CD14-positive monocyte (primary cell): ENCODE results near the gene POU3F1. TPM values are rescaled to one million over a fixed set of nuclear protein-coding genes. Genes with fewer than 3 reads are reported as not detected.

ENCODE experiments used
- DNase-seq, 3 donors: peaks; one replicate each; pipeline ENCODE4 v3.0.0-alpha.2; 2011 to 2022
- H2AFZ ChIP-seq: 2 replicates; pipeline ENCODE4 v1.6.0; 2012; ENCODE audit warnings: mild to moderate bottlenecking, low read depth, low read length, inconsistent platforms; ENCODE audit not compliant: insufficient read depth, poor library complexity, severe bottlenecking
- H3K27ac ChIP-seq, 2 donors: 1 replicate in 1 of 2; 2 replicates in 1 of 2; pipeline ENCODE4 v1.5.1; 2012 to 2013; ENCODE audit warnings: low read length in 2 of 2, control low read depth in 1 of 2, inconsistent platforms in 1 of 2, low read depth in 1 of 2, mild to moderate bottlenecking in 1 of 2
- H3K27me3 ChIP-seq, 2 donors: one replicate each; pipeline versions ENCODE4 v1.6.0 to v1.6.1; 2011 to 2013; ENCODE audit warnings: low read length in 2 of 2; ENCODE audit not compliant: control insufficient read depth in 2 of 2, insufficient read depth in 2 of 2
- H3K36me3 ChIP-seq, 2 donors: replicated peaks in 1 of 2; 1 replicate in 1 of 2; 2 replicates in 1 of 2; pipeline versions ENCODE4 v1.5.1 to v1.6.1; 2012 to 2013; ENCODE audit warnings: low read length in 2 of 2, control low read depth in 1 of 2, inconsistent platforms in 1 of 2, mild to moderate bottlenecking in 1 of 2; ENCODE audit not compliant: insufficient read depth in 2 of 2, control insufficient read depth in 1 of 2
- H3K4me1 ChIP-seq, 2 donors: 1 replicate in 1 of 2; 2 replicates in 1 of 2; pipeline versions ENCODE4 v1.5.1 to v1.6.1; 2012 to 2013; ENCODE audit warnings: low read length in 2 of 2, control low read depth in 1 of 2, inconsistent platforms in 1 of 2, mild to moderate bottlenecking in 1 of 2, moderate library complexity in 1 of 2; ENCODE audit not compliant: insufficient read depth in 2 of 2, control insufficient read depth in 1 of 2
- H3K4me2 ChIP-seq: replicated peaks from 2 replicates; pipeline ENCODE3; 2012; ENCODE audit warnings: low read length, moderate library complexity, mild to moderate bottlenecking; ENCODE audit not compliant: poor library complexity, severe bottlenecking; ENCODE audit errors: extremely low read depth
- H3K4me3 ChIP-seq, 3 experiments: fragments of 200-600 bp in 1 of 3; sonication (generic) in 1 of 3; replicated peaks in 1 of 3; 1 replicate in 2 of 3; 2 replicates in 1 of 3; pipeline ENCODE4 v1.5.1; 2011 to 2013; ENCODE audit warnings: low read length in 3 of 3, mild to moderate bottlenecking in 3 of 3, control low read depth in 2 of 3, low read depth in 2 of 3, inconsistent platforms in 1 of 3, moderate library complexity in 1 of 3
- H3K79me2 ChIP-seq: 2 replicates; pipeline ENCODE4 v1.6.0; 2012; ENCODE audit warnings: mild to moderate bottlenecking, control low read depth, inconsistent platforms, low read length, moderate library complexity; ENCODE audit not compliant: insufficient read depth
- H3K9ac ChIP-seq: 2 replicates; pipeline ENCODE4 v1.6.0; 2017; ENCODE audit warnings: low read length, mild to moderate bottlenecking; ENCODE audit not compliant: insufficient read depth, poor library complexity, severe bottlenecking
- H3K9me3 ChIP-seq, 2 donors: replicated peaks in 1 of 2; 1 replicate in 1 of 2; 2 replicates in 1 of 2; pipeline versions ENCODE4 v1.5.1 to v1.6.1; 2012 to 2013; ENCODE audit warnings: low read length in 2 of 2, control low read depth in 1 of 2; ENCODE audit not compliant: control insufficient read depth in 1 of 2, insufficient read depth in 1 of 2
- H4K20me1 ChIP-seq: 2 replicates; pipeline ENCODE4 v1.6.0; 2012; ENCODE audit warnings: mild to moderate bottlenecking, low read length, control low read depth, moderate library complexity; ENCODE audit not compliant: insufficient read depth
- H3K27ac Mint-ChIP-seq, 7 donors: one replicate each; pipeline ENCODE4 v1.8.0; 2020; ENCODE audit warnings: mild to moderate bottlenecking in 7 of 7, mixed read lengths in 7 of 7, moderate library complexity in 6 of 7, inconsistent platforms in 2 of 7
- H3K27me3 Mint-ChIP-seq, 3 donors: one replicate each; pipeline ENCODE4 v1.8.0; 2021 to 2022; ENCODE audit warnings: low read depth in 3 of 3, mild to moderate bottlenecking in 3 of 3, mixed read lengths in 3 of 3, moderate library complexity in 3 of 3, inconsistent platforms in 1 of 3
- H3K36me3 Mint-ChIP-seq, 2 donors: one replicate each; pipeline ENCODE4 v1.8.0; 2020; ENCODE audit warnings: mixed read lengths in 2 of 2, inconsistent platforms in 1 of 2, mild to moderate bottlenecking in 1 of 2
- H3K4me1 Mint-ChIP-seq: one replicate; pipeline ENCODE4 v1.8.0; 2020; ENCODE audit warnings: mild to moderate bottlenecking, mixed read lengths
- H3K4me3 Mint-ChIP-seq, 2 donors: one replicate each; pipeline ENCODE4 v1.8.0; 2020; ENCODE audit warnings: mild to moderate bottlenecking in 2 of 2, mixed read lengths in 2 of 2, moderate library complexity in 1 of 2
- H3K9me3 Mint-ChIP-seq, 7 donors: one replicate each; pipeline ENCODE4 v1.8.0; 2020 to 2022; ENCODE audit warnings: mixed read lengths in 7 of 7, mild to moderate bottlenecking in 6 of 7, moderate library complexity in 6 of 7, inconsistent platforms in 2 of 7
- CTCF ChIP-seq: fragments of 200-600 bp; IDR thresholded peaks from one replicate; pipeline ENCODE4 v1.8.0; 2022; ENCODE audit warnings: antibody characterized with exemption, mild to moderate bottlenecking
- WGBS: methylation state at CpG from one replicate; pipeline ENCODE4 v1.1.5; 2013; ENCODE audit warnings: missing lambda C conversion rate; ENCODE audit not compliant: insufficient coverage; 5-methylcytosine and 5-hydroxymethylcytosine counted together
- intact Hi-C, 2 donors: fragments of 100-400 bp; cut with micrococcal nuclease; formaldehyde crosslinking; loops; one replicate each; pipeline versions ENCODE4 v1.15.0 to v1.15.1; 2023
- polyA plus RNA-seq, 3 donors: library from polyadenylated mRNA; depleted of rRNA in 1 of 3; unstranded in 2 of 3; stranded (reverse) in 1 of 3; fragments of 300-500 nt in 2 of 3; fragments of >200 nt in 1 of 3; fragmentation: Illumina TruSeq in 2 of 3; gene quantifications; 1 replicate in 2 of 3; 2 replicates in 1 of 3; pipeline ENCODE4 v1.2.3, GENCODE V29; 2012 to 2021

POU3F1 gene
- polyA plus RNA-seq, 3 donors, result not detected

DNA sequence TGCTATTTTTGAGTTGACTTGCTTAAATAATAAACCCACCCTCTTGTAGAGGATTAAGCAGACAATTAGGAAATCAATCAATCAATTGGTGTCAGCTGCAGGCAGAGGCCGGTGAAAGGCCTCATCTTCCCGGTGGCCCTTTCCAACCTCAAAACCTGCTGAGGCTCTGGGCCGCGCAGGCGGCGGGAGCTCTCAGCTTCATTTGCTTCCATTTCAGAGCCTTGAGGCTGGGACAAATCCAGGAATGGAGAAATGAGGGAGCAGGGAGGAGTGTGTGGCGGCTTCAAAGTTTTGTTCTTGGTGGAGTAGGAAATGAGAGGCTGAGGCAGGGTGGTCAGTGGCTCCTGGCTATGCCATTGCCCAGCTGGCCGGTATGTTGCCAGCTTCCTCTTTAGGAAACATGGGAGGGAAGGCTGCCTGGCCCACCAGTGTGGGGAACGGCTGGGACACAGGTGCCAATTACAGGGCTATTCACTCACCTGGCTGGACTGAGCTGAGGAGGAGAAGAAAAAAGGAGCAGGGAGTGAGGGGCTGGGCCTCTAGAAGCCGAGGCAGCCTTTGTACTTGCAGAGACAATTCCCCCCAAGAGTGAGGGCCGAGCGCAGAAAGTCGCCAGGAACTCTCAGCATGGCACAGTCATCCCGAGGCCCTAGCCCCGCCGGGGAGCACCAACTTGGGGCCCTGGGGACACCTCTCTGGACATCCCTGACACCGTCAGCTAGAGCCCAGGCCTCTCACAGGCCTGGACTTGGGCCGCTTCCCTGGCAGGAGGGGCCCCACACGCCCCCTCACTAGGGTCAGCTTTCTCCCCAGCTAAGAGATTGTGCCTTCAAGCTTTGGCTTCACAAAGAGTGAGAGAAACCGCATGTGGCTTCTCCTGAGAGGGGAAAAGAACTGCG is 4.4 kb downstream of the POU3F1 start:
- no peak for DNase-seq
- TF ChIP-seq CTCF, result no peak
- 85% methylated on average over 18 of the region's 21 CpGs for WGBS
- Histone ChIP-seq H3K4me3 (no peak overlapping the region), H3K4me2 (no peak overlapping the region), H3K79me2 (no peaks in the 10 kb centered on the region), H3K9ac (no peak overlapping the region), H3K9me3 (no peaks in the 10 kb centered on the region), H3K27ac (no peak overlapping the region), H3K36me3 (no peaks in the 10 kb centered on the region), H3K27me3 (peaks cover 27 to 54% of the 10 kb centered on the region in 2 donors), H2AFZ (no peak overlapping the region), H3K4me1 (peaks cover 7 to 16% of the 10 kb centered on the region in 2 donors), H4K20me1 (no peaks in the 10 kb centered on the region)
- Mint-ChIP-seq H3K4me3 (peak overlapping the region in 1 of 2 donors; percentile 64), H3K4me1 (peaks cover 11% of the 10 kb centered on the region), H3K36me3 (no peaks in the 10 kb centered on the region), H3K9me3 (peaks cover 0 to 14% (median 3%) of the 10 kb centered on the region in 7 donors), H3K27ac (no peak overlapping the region), H3K27me3 (peaks cover 41 to 67% (median 51%) of the 10 kb centered on the region in 3 donors)
- intact Hi-C loops, result loop anchor here in 1 of 2 donors (10.0 kb wide), 1 partner anchor 793 kb away; no protein-coding TSS in a partner anchor

DNA sequence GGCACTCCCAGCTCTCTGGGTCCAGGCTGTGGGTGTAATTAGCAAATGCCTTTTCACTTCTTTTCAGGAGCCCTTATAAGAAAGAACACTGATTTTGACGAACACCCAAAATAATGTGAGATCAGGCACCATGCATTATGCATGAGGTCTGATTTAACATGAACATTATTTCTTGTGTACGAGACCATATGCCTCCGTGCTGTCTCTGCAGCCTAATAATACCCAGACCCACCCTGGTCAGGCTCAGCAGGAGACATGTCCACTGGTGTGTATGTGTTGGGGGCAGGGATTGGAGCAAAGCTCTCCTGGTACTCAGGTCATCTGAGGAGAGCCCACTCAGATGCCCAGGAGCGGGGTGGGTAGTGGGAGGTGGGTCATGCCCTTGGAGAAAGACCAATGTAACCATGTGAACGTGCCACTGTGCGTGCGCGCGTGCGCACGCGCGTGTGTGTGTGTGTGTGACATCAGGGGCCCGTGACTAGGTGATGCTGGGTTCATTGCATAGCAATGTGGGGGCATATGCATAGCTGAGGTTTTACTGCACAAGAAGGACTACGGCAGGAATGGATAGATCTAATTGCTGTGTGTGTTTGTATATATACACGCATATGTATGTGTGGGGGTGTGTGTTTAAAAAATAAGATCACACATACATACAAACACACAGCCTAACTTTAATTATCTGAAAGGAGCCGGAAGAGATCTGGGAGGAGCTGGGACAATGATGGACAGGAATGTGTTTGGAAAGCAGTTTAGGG is 7.1 kb downstream of the POU3F1 start:
- Mint-ChIP-seq H3K4me3 (no peak overlapping the region), H3K27ac (no peak overlapping the region), H3K36me3 (no peaks in the 10 kb centered on the region), H3K27me3 (peaks cover 31 to 47% (median 38%) of the 10 kb centered on the region in 3 donors), H3K4me1 (peaks cover 5% of the 10 kb centered on the region), H3K9me3 (peaks cover 0 to 9% (median 3%) of the 10 kb centered on the region in 7 donors)
- no peaks in the 10 kb centered on the region for H3K36me3 ChIP-seq
- H3K4me2 ChIP-seq, result no peak overlapping the region
- no peak overlapping the region for H3K9ac ChIP-seq
- no peak overlapping the region for H2AFZ ChIP-seq
- intact Hi-C loops, result loop anchor here in 1 of 2 donors (10.0 kb wide), 1 partner anchor 795 kb away; no protein-coding TSS in a partner anchor
- H3K27ac ChIP-seq, result no peak overlapping the region
- H4K20me1 ChIP-seq, result no peaks in the 10 kb centered on the region
- no peaks in the 10 kb centered on the region for H3K9me3 ChIP-seq
- H3K4me3 ChIP-seq, result no peak overlapping the region
- H3K4me1 ChIP-seq, result peaks cover 0 to 4% of the 10 kb centered on the region in 2 donors
- 88% methylated on average over 13 of the region's 17 CpGs for WGBS
- no peak for TF ChIP-seq CTCF
- no peak for DNase-seq
- H3K27me3 ChIP-seq, result peaks cover 16 to 40% of the 10 kb centered on the region in 2 donors
- no peaks in the 10 kb centered on the region for H3K79me2 ChIP-seq
